Measurements from ENCODE around the gene ZNF827. TPM values are rescaled to one million over a fixed set of nuclear protein-coding genes. Genes with fewer than 3 reads are reported as not detected.

Gene ZNF827
- total and polyA plus RNA-seq, 9 of the 15 experiments (the other 6 are each of a cell fraction or from before 2014, with no cell fraction given) = 0.07 to 0.40 TPM; not detected in 7

DNA sequence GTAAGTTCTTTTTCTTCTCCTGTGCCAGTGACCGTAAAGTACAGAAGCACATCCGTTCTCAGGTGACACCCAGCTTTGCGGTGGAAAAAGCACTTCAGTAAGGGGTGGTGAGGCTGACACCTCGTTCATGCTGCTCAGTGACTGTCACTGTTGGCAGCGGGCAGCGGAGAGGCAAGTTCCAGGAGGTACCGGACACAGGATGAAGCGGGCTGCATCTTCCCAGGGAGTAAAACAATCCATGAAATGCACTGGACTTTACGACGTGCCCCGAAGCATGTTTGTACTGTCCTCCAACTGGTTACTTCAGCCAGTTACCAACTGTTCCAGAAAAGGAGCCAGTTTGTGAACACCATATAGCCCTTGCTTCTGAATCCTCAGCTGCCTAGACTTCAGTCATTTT lies 110.7 kb downstream of the ZNF827 start (continued):
- TF ChIP-seq, protein P1, sequence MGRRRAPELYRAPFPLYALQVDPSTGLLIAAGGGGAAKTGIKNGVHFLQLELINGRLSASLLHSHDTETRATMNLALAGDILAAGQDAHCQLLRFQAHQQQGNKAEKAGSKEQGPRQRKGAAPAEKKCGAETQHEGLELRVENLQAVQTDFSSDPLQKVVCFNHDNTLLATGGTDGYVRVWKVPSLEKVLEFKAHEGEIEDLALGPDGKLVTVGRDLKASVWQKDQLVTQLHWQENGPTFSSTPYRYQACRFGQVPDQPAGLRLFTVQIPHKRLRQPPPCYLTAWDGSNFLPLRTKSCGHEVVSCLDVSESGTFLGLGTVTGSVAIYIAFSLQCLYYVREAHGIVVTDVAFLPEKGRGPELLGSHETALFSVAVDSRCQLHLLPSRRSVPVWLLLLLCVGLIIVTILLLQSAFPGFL (CRISPR knock-in tag; IDR thresholded peaks at IDR 0.05) = no peak
- TF ChIP-seq, protein P2, sequence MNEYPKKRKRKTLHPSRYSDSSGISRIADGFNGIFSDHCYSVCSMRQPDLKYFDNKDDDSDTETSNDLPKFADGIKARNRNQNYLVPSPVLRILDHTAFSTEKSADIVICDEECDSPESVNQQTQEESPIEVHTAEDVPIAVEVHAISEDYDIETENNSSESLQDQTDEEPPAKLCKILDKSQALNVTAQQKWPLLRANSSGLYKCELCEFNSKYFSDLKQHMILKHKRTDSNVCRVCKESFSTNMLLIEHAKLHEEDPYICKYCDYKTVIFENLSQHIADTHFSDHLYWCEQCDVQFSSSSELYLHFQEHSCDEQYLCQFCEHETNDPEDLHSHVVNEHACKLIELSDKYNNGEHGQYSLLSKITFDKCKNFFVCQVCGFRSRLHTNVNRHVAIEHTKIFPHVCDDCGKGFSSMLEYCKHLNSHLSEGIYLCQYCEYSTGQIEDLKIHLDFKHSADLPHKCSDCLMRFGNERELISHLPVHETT (CRISPR knock-in tag; conservative IDR thresholded peaks at IDR 0.05 in 1 of 2, IDR thresholded peaks at IDR 0.05 in 1 of 2) = no peak

DNA sequence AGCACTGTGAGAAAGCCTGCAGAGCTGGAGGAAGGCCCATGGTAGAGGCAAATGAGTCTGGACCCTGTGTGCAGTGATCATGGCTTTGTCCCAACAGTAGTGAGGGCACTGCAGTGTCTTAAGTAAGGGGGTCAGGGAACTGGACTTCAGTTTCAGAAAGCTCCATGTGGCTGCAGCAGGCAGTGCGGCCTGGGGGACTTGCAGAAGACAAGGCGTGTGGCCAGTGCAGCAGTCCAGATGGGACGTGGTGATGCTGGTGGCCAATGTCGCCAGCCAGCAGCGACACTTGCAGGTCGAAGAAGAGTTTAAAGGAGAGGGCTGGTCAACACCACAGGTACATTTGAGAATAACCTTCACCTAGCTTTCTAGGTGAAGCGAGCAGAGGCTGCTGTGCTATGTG lies 113.4 kb downstream of the ZNF827 start:
- peaks cover 7 to 24% of the 10 kb centered on the region in 2 experiments for H3K27me3 ChIP-seq (ENCODE audit: control insufficient read depth in 2 of 2, insufficient read depth in 2 of 2, low read length in 2 of 2)
- CTCF ChIA-PET (ENCODE audit: low intra/inter-chr PET ratio) = no interaction called here
- ATAC-seq (peak; percentile 57; the same call in 2 of the 3 replicates), DNase-seq (ENCODE audit: extremely low read depth in 1 of 4, low spot score in 3 of 4) (peak in 1 of 4 experiments; percentile 2), FAIRE-seq (no peak)
- 1% methylated on average over 7 of the region's 7 CpGs for WGBS (ENCODE audit: insufficient coverage, low coverage, missing lambda C conversion rate)
- no peak overlapping the region for H3K9ac ChIP-seq (ENCODE audit: insufficient read depth in 1 of 2, low read depth in 2 of 2, low read length in 2 of 2)
- BruUV-seq (replicated peaks) = no TSS peak
- no peaks in the 10 kb centered on the region for H3K9me1 ChIP-seq (ENCODE audit: control insufficient read depth, insufficient read depth, low read length)
- H3K4me3 ChIP-seq = no peak overlapping the region
- intact Hi-C loops (cut with micrococcal nuclease) (no loop called here), in situ Hi-C loops (cut with MboI) (no loop called here)
- H3K4me1 ChIP-seq (replicated peaks in 1 of 2; ENCODE audit: control insufficient read depth in 2 of 2, insufficient read depth in 2 of 2, low read length in 2 of 2) = no peaks in the 10 kb centered on the region
- H2AFZ ChIP-seq (ENCODE audit: low read depth, low read length) = no peak overlapping the region
- H4K20me1 ChIP-seq (replicated peaks; ENCODE audit: control insufficient read depth, insufficient read depth, low read length) = no peaks in the 10 kb centered on the region
- H3K27ac ChIP-seq (ENCODE audit: extremely low read depth, low read depth, low read length) = no peak overlapping the region
- POLR2A ChIA-PET = no interaction called here
- TF ChIP-seq, protein P3, sequence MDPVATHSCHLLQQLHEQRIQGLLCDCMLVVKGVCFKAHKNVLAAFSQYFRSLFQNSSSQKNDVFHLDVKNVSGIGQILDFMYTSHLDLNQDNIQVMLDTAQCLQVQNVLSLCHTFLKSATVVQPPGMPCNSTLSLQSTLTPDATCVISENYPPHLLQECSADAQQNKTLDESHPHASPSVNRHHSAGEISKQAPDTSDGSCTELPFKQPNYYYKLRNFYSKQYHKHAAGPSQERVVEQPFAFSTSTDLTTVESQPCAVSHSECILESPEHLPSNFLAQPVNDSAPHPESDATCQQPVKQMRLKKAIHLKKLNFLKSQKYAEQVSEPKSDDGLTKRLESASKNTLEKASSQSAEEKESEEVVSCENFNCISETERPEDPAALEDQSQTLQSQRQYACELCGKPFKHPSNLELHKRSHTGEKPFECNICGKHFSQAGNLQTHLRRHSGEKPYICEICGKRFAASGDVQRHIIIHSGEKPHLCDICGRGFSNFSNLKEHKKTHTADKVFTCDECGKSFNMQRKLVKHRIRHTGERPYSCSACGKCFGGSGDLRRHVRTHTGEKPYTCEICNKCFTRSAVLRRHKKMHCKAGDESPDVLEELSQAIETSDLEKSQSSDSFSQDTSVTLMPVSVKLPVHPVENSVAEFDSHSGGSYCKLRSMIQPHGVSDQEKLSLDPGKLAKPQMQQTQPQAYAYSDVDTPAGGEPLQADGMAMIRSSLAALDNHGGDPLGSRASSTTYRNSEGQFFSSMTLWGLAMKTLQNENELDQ (CRISPR knock-in tag; IDR thresholded peaks at IDR 0.05; ENCODE audit: borderline replicate concordance) = no peak
- TF ChIP-seq, protein P4, sequence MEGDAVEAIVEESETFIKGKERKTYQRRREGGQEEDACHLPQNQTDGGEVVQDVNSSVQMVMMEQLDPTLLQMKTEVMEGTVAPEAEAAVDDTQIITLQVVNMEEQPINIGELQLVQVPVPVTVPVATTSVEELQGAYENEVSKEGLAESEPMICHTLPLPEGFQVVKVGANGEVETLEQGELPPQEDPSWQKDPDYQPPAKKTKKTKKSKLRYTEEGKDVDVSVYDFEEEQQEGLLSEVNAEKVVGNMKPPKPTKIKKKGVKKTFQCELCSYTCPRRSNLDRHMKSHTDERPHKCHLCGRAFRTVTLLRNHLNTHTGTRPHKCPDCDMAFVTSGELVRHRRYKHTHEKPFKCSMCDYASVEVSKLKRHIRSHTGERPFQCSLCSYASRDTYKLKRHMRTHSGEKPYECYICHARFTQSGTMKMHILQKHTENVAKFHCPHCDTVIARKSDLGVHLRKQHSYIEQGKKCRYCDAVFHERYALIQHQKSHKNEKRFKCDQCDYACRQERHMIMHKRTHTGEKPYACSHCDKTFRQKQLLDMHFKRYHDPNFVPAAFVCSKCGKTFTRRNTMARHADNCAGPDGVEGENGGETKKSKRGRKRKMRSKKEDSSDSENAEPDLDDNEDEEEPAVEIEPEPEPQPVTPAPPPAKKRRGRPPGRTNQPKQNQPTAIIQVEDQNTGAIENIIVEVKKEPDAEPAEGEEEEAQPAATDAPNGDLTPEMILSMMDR (IDR thresholded peaks at IDR 0.05 in 2 of 3, conservative IDR thresholded peaks at IDR 0.05 in 1 of 3; ENCODE audit: insufficient read depth in 2 of 3, low read depth in 1 of 3, low read length in 3 of 3) = peak; percentile 9 to 25 (median 16); a peak in 2 of 6 replicates
- TF ChIP-seq MAFK (IDR thresholded peaks at IDR 0.05; ENCODE audit: low read length) (no peak), SMAD1 (IDR thresholded peaks at IDR 0.05; ENCODE audit: low read depth, low read length, partially characterized antibody) (no peak), RAD21 (CRISPR knock-in tag; conservative IDR thresholded peaks at IDR 0.05 in 1 of 2, IDR thresholded peaks at IDR 0.05 in 1 of 2) (0 out of 4 replicates have a peak, but pooled peaks of 1 of the 2 experiments have one; percentile 12)
- no peaks in the 10 kb centered on the region for H3K36me3 ChIP-seq (ENCODE audit: control insufficient read depth, insufficient read depth, low read length)
- no peak overlapping the region for H3K4me2 ChIP-seq (ENCODE audit: insufficient read depth, low read length)
- H3K79me2 ChIP-seq (ENCODE audit: control insufficient read depth, insufficient read depth, low read length) = no peaks in the 10 kb centered on the region
- no peaks in the 10 kb centered on the region for H3K9me3 ChIP-seq (replicated peaks; ENCODE audit: control insufficient read depth, insufficient read depth, low read depth, low read length)

Data from K562 (cell line).